K562 (cell line): ENCODE results near the gene DCP2. TPM values are rescaled to one million over a fixed set of nuclear protein-coding genes. Genes with fewer than 3 reads are reported as not detected.

ENCODE experiments used
- MAFF ChIP-seq: IDR thresholded peaks from 2 replicates; pipeline ENCODE4 v1.6.1; 2012; ENCODE audit warnings: low read length, improper control_type of control experiment
- MGA ChIP-seq: fragments of 450-650 bp; IDR thresholded peaks from 2 replicates; pipeline ENCODE4 v1.6.1; 2016; ENCODE audit warnings: mild to moderate bottlenecking, moderate library complexity
- TRIM25 ChIP-seq: fragments of 450-650 bp; IDR thresholded peaks from 2 replicates; pipeline ENCODE4 v1.7.0; 2016; ENCODE audit warnings: borderline replicate concordance
- ZBTB33 ChIP-seq: sonication (generic); formaldehyde crosslinking; IDR thresholded peaks from 2 replicates; pipeline ENCODE4 v1.8.1; 2023; ENCODE audit warnings: mild to moderate bottlenecking, missing genetic modification reagents
- ZFPM2 ChIP-seq: fragments of 250-450 bp; sonication (Bioruptor Pico); IDR thresholded peaks from 2 replicates; pipeline ENCODE4 v1.5.1; 2022; ENCODE audit warnings: mild to moderate bottlenecking
- ZNF134 ChIP-seq: fragments of 250-450 bp; sonication (Bioruptor Pico); conservative IDR thresholded peaks from 2 replicates; pipeline ENCODE4 v1.4.0; 2020
- ZNF140 ChIP-seq: fragments of 250-450 bp; sonication (Bioruptor Pico); IDR thresholded peaks from 2 replicates; pipeline ENCODE4 v1.8.0; 2021; ENCODE audit warnings: moderate library complexity, mild to moderate bottlenecking, inconsistent platforms
- ZNF174 ChIP-seq: fragments of 250-450 bp; sonication (Bioruptor Pico); IDR thresholded peaks from 2 replicates; pipeline ENCODE4 v1.4.0; 2020; ENCODE audit warnings: mild to moderate bottlenecking
- ZNF561 ChIP-seq: fragments of 450-650 bp; formaldehyde crosslinking; conservative IDR thresholded peaks from 2 replicates; pipeline ENCODE4 v1.4.0; 2020; ENCODE audit warnings: mild to moderate bottlenecking, moderate library complexity
- ZNF655 ChIP-seq: fragments of 250-450 bp; sonication (Bioruptor Pico); IDR thresholded peaks from 2 replicates; pipeline ENCODE4 v1.5.0; 2021
- polyA plus RNA-seq, 8 experiments: library from polyadenylated mRNA; depleted of rRNA in 4 of 8; stranded (reverse) in 5 of 8; unstranded in 3 of 8; fragments of >200 nt; fragmentation: Nextera tagmentation in 2 of 8; fragmentation: Illumina TruSeq in 1 of 8; extraction: Ambion mirVana in 2 of 8; extraction: Trizol in 1 of 8; gene quantifications; 2 replicates each; pipeline versions ENCODE4 v1.2.1 to v1.2.3, GENCODE V29; 2011 to 2014; ENCODE audit warnings: inconsistent platforms in 1 of 8, missing spikeins in 1 of 8
- total RNA-seq, 7 experiments: library from RNA; depleted of rRNA in 6 of 7; stranded (reverse); fragments of >200 nt in 6 of 7; fragmentation: Illumina TruSeq in 2 of 7; extraction: Trizol in 2 of 7; gene quantifications; 2 replicates each; pipeline versions ENCODE4 v1.2.1 to v1.2.3, GENCODE V29; 2011 to 2021; ENCODE audit warnings: low replicate concordance in 1 of 7

The DCP2 gene
- total and polyA plus RNA-seq, 9 of the 15 experiments (the other 6 are each of a cell fraction or from before 2014, with no cell fraction given): 25.9 to 109 (median 46.7) TPM

- no peak for TF ChIP-seq TRIM25
- TF ChIP-seq ZNF561 (CRISPR knock-in tag): no peak
- no peak for TF ChIP-seq ZNF140 (CRISPR knock-in tag)
- TF ChIP-seq ZFPM2 (CRISPR knock-in tag): no peak
- TF ChIP-seq ZNF174 (CRISPR knock-in tag): no peak
- TF ChIP-seq MGA: no peak
- no peak for TF ChIP-seq ZNF655 (CRISPR knock-in tag)
- TF ChIP-seq ZNF134 (CRISPR knock-in tag): no peak
- no peak for TF ChIP-seq ZBTB33
- peak; percentile 80 for TF ChIP-seq MAFF
These were observed 66.1 kb downstream of the DCP2 start (continued) for GRCh38 chr5:113042491-113043243.
